ENCODE measurements around the gene ZFP92.

DNA sequence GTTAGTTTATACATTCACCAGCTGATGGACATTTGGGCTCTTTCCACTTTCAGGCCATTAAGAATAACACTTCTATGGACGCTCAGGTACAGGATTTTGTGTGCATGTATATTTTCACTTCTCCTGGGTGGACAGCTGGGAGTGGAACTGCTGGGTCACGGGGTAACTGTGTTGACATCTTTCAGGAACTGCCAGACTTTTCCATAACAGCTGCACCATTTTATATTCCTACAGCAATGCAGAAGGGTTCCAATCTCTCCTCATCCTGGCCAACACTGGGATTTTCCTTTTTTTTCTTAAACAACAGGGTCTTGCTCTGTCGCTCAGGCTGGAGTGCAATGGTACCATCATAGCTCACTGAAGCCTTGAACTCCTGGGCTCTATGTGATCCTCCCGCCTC, 47.2 kb downstream of the ZFP92 start:
- TF ChIP-seq CTCF (conservative IDR thresholded peaks at IDR 0.05): no peak
- TF ChIP-seq ZFX (IDR thresholded peaks at IDR 0.05): no peak

Data from C4-2B (cell line).